ENCODE data around the gene HOXA11. TPM values are rescaled to one million over a fixed set of nuclear protein-coding genes. Genes with fewer than 3 reads are reported as not detected.

HOXA11 gene
- total and polyA plus RNA-seq, 2 of the 4 experiments (the other 2 are of a cell fraction): 0.05 TPM; not detected in 1

DNA sequence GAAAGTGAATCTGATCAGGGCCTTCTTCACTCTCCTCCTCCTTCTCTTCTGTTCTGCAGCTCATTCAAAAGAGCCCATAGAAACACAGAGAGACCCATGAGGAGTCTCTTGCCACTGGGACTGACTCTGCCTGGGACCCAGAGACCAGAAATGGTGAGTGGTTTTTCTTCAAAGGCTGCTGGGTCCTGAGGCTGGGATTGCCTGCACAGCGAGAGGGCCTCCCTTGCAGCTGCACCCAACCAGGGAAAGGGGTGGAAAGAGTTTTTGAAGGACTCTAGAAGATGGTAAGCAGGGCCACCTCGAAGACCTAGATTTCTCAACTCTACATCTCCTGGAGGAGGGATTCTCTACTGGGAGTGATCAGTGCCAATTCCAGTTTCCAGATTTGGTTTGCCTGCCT, 30.3 kb upstream of the HOXA11 start:
- Histone ChIP-seq H3K79me1 (ENCODE audit: low read depth in 1 of 2, low read length in 2 of 2) (no peaks in the 10 kb centered on the region), H3K4me3 (ENCODE audit: insufficient read depth, low read depth, low read length) (no peak overlapping the region), H2AFZ (replicated peaks; ENCODE audit: low read length, poor library complexity) (no peak overlapping the region), H2BK5ac (ENCODE audit: low read depth, low read length, poor library complexity, severe bottlenecking) (no peak overlapping the region), H2BK120ac (ENCODE audit: low read depth, low read length) (no peak overlapping the region), H3K9ac (ENCODE audit: low read depth, low read length) (no peak overlapping the region), H4K5ac (ENCODE audit: low read depth, low read length) (no peak overlapping the region), H4K20me1 (ENCODE audit: insufficient read depth, low read length) (no peaks in the 10 kb centered on the region), H3K36me3 (ENCODE audit: control insufficient read depth, insufficient read depth, low read length) (no peaks in the 10 kb centered on the region), H3K9me3 (ENCODE audit: control insufficient read depth, insufficient read depth, low read length) (0 out of 2 replicates have a peak, but pooled peaks cover 3% of the 10 kb centered on the region), H3K27me3 (ENCODE audit: control insufficient read depth, insufficient read depth, low read length) (peaks cover 89% of the 10 kb centered on the region), H3K4me2 (ENCODE audit: low read depth, low read length) (no peak overlapping the region), H2BK20ac (ENCODE audit: low read depth, low read length) (no peak overlapping the region), H3K4me1 (ENCODE audit: control insufficient read depth, insufficient read depth, low read length) (no peaks in the 10 kb centered on the region), H3K9me1 (ENCODE audit: insufficient read depth, low read length) (no peaks in the 10 kb centered on the region), H2AK9ac (replicated peaks; ENCODE audit: low read depth, low read length, poor library complexity) (no peak overlapping the region), H3K56ac (ENCODE audit: extremely low read depth, insufficient read depth, low read length) (no peak overlapping the region), H3K18ac (ENCODE audit: low read depth, low read length) (no peak overlapping the region), H2BK15ac (ENCODE audit: low read depth, low read length) (no peak overlapping the region), H2AK5ac (ENCODE audit: low read depth, low read length) (no peak overlapping the region), H4K8ac (ENCODE audit: low read depth in 2 of 2, low read length in 2 of 2) (no peak overlapping the region), H4K91ac (ENCODE audit: insufficient read depth, low read depth, low read length) (no peak overlapping the region), H3K27ac (ENCODE audit: insufficient read depth, low read length) (no peak overlapping the region), H3K23ac (ENCODE audit: low read depth, low read length) (no peak overlapping the region), H3K4ac (ENCODE audit: low read depth, low read length) (no peak overlapping the region), H3K14ac (replicated peaks; ENCODE audit: low read depth, low read length) (no peak overlapping the region)
- ChIA-PET CTCF (no interaction called here), POLR2A (ENCODE audit: unreplicated experiment) (no interaction called here)
- ATAC-seq (ENCODE audit: low read depth) (no peak), DNase-seq (no peak)
- BruUV-seq (replicated peaks): no TSS peak
- in situ Hi-C loops (cut with MboI; ENCODE audit: low sequenced_read_pairs): no loop called here
- TF ChIP-seq CEBPB (IDR thresholded peaks at IDR 0.05; ENCODE audit: low read depth, low read length): no peak
- TF ChIP-seq MXI1 (IDR thresholded peaks at IDR 0.05; ENCODE audit: borderline replicate concordance, low read depth, low read length): no peak
- TF ChIP-seq, protein P1, sequence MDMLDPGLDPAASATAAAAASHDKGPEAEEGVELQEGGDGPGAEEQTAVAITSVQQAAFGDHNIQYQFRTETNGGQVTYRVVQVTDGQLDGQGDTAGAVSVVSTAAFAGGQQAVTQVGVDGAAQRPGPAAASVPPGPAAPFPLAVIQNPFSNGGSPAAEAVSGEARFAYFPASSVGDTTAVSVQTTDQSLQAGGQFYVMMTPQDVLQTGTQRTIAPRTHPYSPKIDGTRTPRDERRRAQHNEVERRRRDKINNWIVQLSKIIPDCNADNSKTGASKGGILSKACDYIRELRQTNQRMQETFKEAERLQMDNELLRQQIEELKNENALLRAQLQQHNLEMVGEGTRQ (IDR thresholded peaks at IDR 0.05; ENCODE audit: low read depth, low read length): no peak
- intact Hi-C loops (cut with micrococcal nuclease): no loop called here
- dilution Hi-C loops (cut with HindIII; ENCODE audit: low sequenced_read_pairs, unreplicated experiment): no loop called here
- no CpG with 5 or more reads among the region's 2 CpGs for WGBS, 2 experiments (ENCODE audit: extremely low coverage in 2 of 2, insufficient read length in 1 of 2)

All from IMR-90 (cell line).